HG02571 (cell line): ENCODE measurements around the gene ETFA.

Experiments used
- ATAC-seq: cut with Tn5 transposase; IDR thresholded peaks from one replicate; pipeline ENCODE4 v1.9.1; 2021; ENCODE audit warnings: mild to moderate bottlenecking, moderate library complexity; ENCODE audit not compliant: unreplicated experiment

The ETFA gene

GRCh38 chr15:76199106-76200082 lies 111.9 kb downstream of the ETFA start:
- ATAC-seq, result no peak

- no peak for ATAC-seq
Observed at GRCh38 chr15:76198456-76199105, 112.7 kb downstream of the ETFA start.

GRCh38 chr15:76197703-76198455 lies 113.4 kb downstream of the ETFA start:
- ATAC-seq, result no peak

- ATAC-seq, result no peak
Observed at GRCh38 chr15:76196269-76197231, 114.7 kb downstream of the ETFA start.

GRCh38 chr15:76195506-76196268 lies 115.6 kb downstream of the ETFA start:
- ATAC-seq, result no peak

- ATAC-seq, result no peak
Observed at GRCh38 chr15:76193934-76194333, 117.3 kb downstream of the ETFA start.

- no peak for ATAC-seq
Observed at GRCh38 chr15:76192715-76193114, 118.6 kb downstream of the ETFA start.

- ATAC-seq, result no peak
Observed at GRCh38 chr15:76191539-76192244, 119.6 kb downstream of the ETFA start.

GRCh38 chr15:76190751-76191538 lies 120.3 kb downstream of the ETFA start:
- ATAC-seq, result peak; percentile 80

- ATAC-seq, result no peak
Observed at GRCh38 chr15:76190070-76190564, 121.2 kb downstream of the ETFA start.

- no peak for ATAC-seq
Observed at GRCh38 chr15:76189106-76189505, 122.2 kb downstream of the ETFA start.

- no peak for ATAC-seq
Observed at GRCh38 chr15:76187163-76187562, 124.1 kb downstream of the ETFA start.

- no peak for ATAC-seq
Observed at GRCh38 chr15:76185716-76186115, 125.6 kb downstream of the ETFA start.

- ATAC-seq, result no peak
Observed at GRCh38 chr15:76184650-76185035, 126.6 kb downstream of the ETFA start.

GRCh38 chr15:76183930-76184649 lies 127.2 kb downstream of the ETFA start:
- ATAC-seq, result no peak

- ATAC-seq, result no peak
Observed at GRCh38 chr15:76181705-76182107, 129.6 kb downstream of the ETFA start.

- ATAC-seq, result no peak
Observed at GRCh38 chr15:76180321-76180720, 130.9 kb downstream of the ETFA start.
